ENCODE data around the gene APLF. TPM values are rescaled to one million over a fixed set of nuclear protein-coding genes. Genes with fewer than 3 reads are reported as not detected.
A peak's percentile ranks its signal among the peaks of the same experiment; 100 is the strongest.

APLF gene
- total RNA-seq, 4 donors from 2014 or later, result 2.9 to 28.5 (median 8.1) TPM

- Histone ChIP-seq H3K27me3 (no peaks in the 10 kb centered on the region), H3K27ac (peak overlapping the region in 1 of 4 donors; percentile 6), H3K4me3 (no peak overlapping the region), H3K9me3 (no peaks in the 10 kb centered on the region), H3K4me1 (peaks cover 0 to 22% (median 7%) of the 10 kb centered on the region in 4 donors), H3K36me3 (no peaks in the 10 kb centered on the region)
- no peak for TF ChIP-seq CTCF (IDR thresholded peaks at IDR 0.05)
- TF ChIP-seq POLR2A (IDR thresholded peaks at IDR 0.05), result no peak
- no peak for TF ChIP-seq POLR2AphosphoS5 (IDR thresholded peaks at IDR 0.05)
- TF ChIP-seq EP300 (IDR thresholded peaks at IDR 0.05; ENCODE audit: low read depth), result no peak
- in situ Hi-C loops (cut with MboI; ENCODE audit: low pct_ligation_motif_present in 1 of 4, low pct_unique_long_range_greater_than_20kb in 1 of 4, low sequenced_read_pairs in 3 of 4), result loop anchor here in 2 of 4 donors (25.0 kb wide), 3 partner anchors 240 to 315 kb away; partner anchors contain the start of gene PNO1 (in 1 of the 2)
- DNase-seq, result no peak
- WGBS, 2 donors (ENCODE audit: low coverage in 1 of 2), result 65 to 71% methylated on average over 8 to 10 of the region's 10 CpGs
- intact Hi-C loops (cut with DNase I; ENCODE audit: low total_unique reads), result no loop called here
Measured at GRCh38 chr2:68426848-68427579, 40.4 kb upstream of the APLF start.

GRCh38 chr2:68428126-68428525 is 39.3 kb upstream of the APLF start:
- WGBS, 2 donors (ENCODE audit: low coverage in 1 of 2), result 47 to 70% methylated on average over 4 of the region's 4 CpGs
- no peaks in the 10 kb centered on the region for H3K9me3 ChIP-seq
- intact Hi-C loops (cut with DNase I; ENCODE audit: low total_unique reads), result no loop called here
- no peaks in the 10 kb centered on the region for H3K36me3 ChIP-seq
- H3K27me3 ChIP-seq, result no peaks in the 10 kb centered on the region
- H3K4me1 ChIP-seq, result peaks cover 0 to 22% (median 7%) of the 10 kb centered on the region in 4 donors
- in situ Hi-C loops (cut with MboI; ENCODE audit: low pct_ligation_motif_present in 1 of 4, low pct_unique_long_range_greater_than_20kb in 1 of 4, low sequenced_read_pairs in 3 of 4), result loop anchor here in 2 of 4 donors (25.0 kb wide), 3 partner anchors 241 to 316 kb away; partner anchors contain the start of gene PNO1 (in 1 of the 2)
- H3K4me3 ChIP-seq, result no peak overlapping the region
- DNase-seq, result no peak
- no peak overlapping the region for H3K27ac ChIP-seq
- no peak for TF ChIP-seq POLR2A (IDR thresholded peaks at IDR 0.05)
- no peak for TF ChIP-seq EP300 (IDR thresholded peaks at IDR 0.05; ENCODE audit: low read depth)
- no peak for TF ChIP-seq POLR2AphosphoS5 (IDR thresholded peaks at IDR 0.05)
- no peak for TF ChIP-seq CTCF (IDR thresholded peaks at IDR 0.05)

- H3K27ac ChIP-seq, result no peak overlapping the region
- H3K27me3 ChIP-seq, result no peaks in the 10 kb centered on the region
- peaks cover 0 to 22% (median 7%) of the 10 kb centered on the region in 4 donors for H3K4me1 ChIP-seq
- intact Hi-C loops (cut with DNase I; ENCODE audit: low total_unique reads), result no loop called here
- no peak for DNase-seq
- TF ChIP-seq EP300 (IDR thresholded peaks at IDR 0.05; ENCODE audit: low read depth) (no peak), POLR2AphosphoS5 (IDR thresholded peaks at IDR 0.05) (no peak), POLR2A (IDR thresholded peaks at IDR 0.05) (no peak), CTCF (IDR thresholded peaks at IDR 0.05) (no peak)
- in situ Hi-C loops (cut with MboI; ENCODE audit: low pct_ligation_motif_present in 1 of 4, low pct_unique_long_range_greater_than_20kb in 1 of 4, low sequenced_read_pairs in 3 of 4), result loop anchor here in 2 of 4 donors (25.0 kb wide), 3 partner anchors 241 to 316 kb away; partner anchors contain the start of gene PNO1 (in 1 of the 2)
- WGBS, 2 donors (ENCODE audit: low coverage in 1 of 2), result 86 to 88% methylated on average over 1 of the region's 1 CpG
- no peaks in the 10 kb centered on the region for H3K9me3 ChIP-seq
- H3K36me3 ChIP-seq, result no peaks in the 10 kb centered on the region
- no peak overlapping the region for H3K4me3 ChIP-seq
Measured at GRCh38 chr2:68428746-68429145, 38.6 kb upstream of the APLF start.

- no peaks in the 10 kb centered on the region for H3K9me3 ChIP-seq
- H3K4me1 ChIP-seq, result peaks cover 0 to 22% (median 7%) of the 10 kb centered on the region in 4 donors
- no peak overlapping the region for H3K27ac ChIP-seq
- H3K36me3 ChIP-seq, result no peaks in the 10 kb centered on the region
- H3K27me3 ChIP-seq, result no peaks in the 10 kb centered on the region
- no peak for DNase-seq
- no peak overlapping the region for H3K4me3 ChIP-seq
- in situ Hi-C loops (cut with MboI; ENCODE audit: low pct_ligation_motif_present in 1 of 4, low pct_unique_long_range_greater_than_20kb in 1 of 4, low sequenced_read_pairs in 3 of 4) (loop anchor here in 2 of 4 donors (25.0 kb wide), 3 partner anchors 242 to 317 kb away; partner anchors contain the start of gene PNO1 (in 1 of the 2)), intact Hi-C loops (cut with DNase I; ENCODE audit: low total_unique reads) (no loop called here)
- WGBS, 2 donors (ENCODE audit: low coverage in 1 of 2), result 91% methylated on average over 7 of the region's 7 CpGs; no CpG with 5 or more reads in 1 of the 2 donors
- TF ChIP-seq POLR2AphosphoS5 (IDR thresholded peaks at IDR 0.05) (no peak), POLR2A (IDR thresholded peaks at IDR 0.05) (no peak), CTCF (IDR thresholded peaks at IDR 0.05) (no peak), EP300 (IDR thresholded peaks at IDR 0.05; ENCODE audit: low read depth) (no peak)
Measured at GRCh38 chr2:68429311-68429826, 38.0 kb upstream of the APLF start.
